K562 (cell line): Measurements from ENCODE around the gene UBTD1. TPM values are rescaled to one million over a fixed set of nuclear protein-coding genes. Genes with fewer than 3 reads are reported as not detected.

Source experiments
- FOS ChIP-seq: IDR thresholded peaks from 3 replicates; pipeline ENCODE4 v1.6.1; 2011; ENCODE audit not compliant: insufficient read length; ENCODE audit errors: extremely low read depth
- HEY1 ChIP-seq: fragments of 250-450 bp; sonication (Bioruptor Pico); IDR thresholded peaks from 2 replicates; pipeline ENCODE4 v1.5.0; 2020; ENCODE audit warnings: mild to moderate bottlenecking, moderate library complexity, borderline replicate concordance
- MEIS2 ChIP-seq: fragments of 450-650 bp; IDR thresholded peaks from 2 replicates; pipeline ENCODE4 v1.6.1; 2014; ENCODE audit warnings: mild to moderate bottlenecking; ENCODE audit not compliant: partially characterized antibody
- MYNN ChIP-seq, 2 experiments: sonication (generic); formaldehyde crosslinking in 1 of 2; IDR thresholded peaks; 2 replicates each; pipeline versions ENCODE4 v1.5.0 to v1.6.1; 2016 to 2020; ENCODE audit warnings: antibody characterized with exemption in 1 of 2, missing genetic modification reagents in 1 of 2
- NEUROD1 ChIP-seq: fragments of 150-350 bp; IDR thresholded peaks from 2 replicates; pipeline ENCODE4 v1.6.1; 2014; ENCODE audit warnings: borderline replicate concordance, low read length, low read depth; ENCODE audit not compliant: partially characterized antibody
- SMARCE1 ChIP-seq: fragments of 450-650 bp; IDR thresholded peaks from 2 replicates; pipeline ENCODE4 v1.7.1; 2016; ENCODE audit warnings: mild to moderate bottlenecking
- TFAP4 ChIP-seq: sonication (generic); formaldehyde crosslinking; IDR thresholded peaks from 2 replicates; pipeline ENCODE4 v1.8.0; 2022; ENCODE audit warnings: missing genetic modification reagents, mild to moderate bottlenecking, moderate library complexity, borderline replicate concordance
- ZNF592 ChIP-seq: fragments of 450-650 bp; IDR thresholded peaks from 2 replicates; pipeline ENCODE4 v1.6.1; 2017; ENCODE audit warnings: antibody characterized with exemption, mild to moderate bottlenecking
- polyA plus RNA-seq, 8 experiments: library from polyadenylated mRNA; depleted of rRNA in 4 of 8; stranded (reverse) in 5 of 8; unstranded in 3 of 8; fragments of >200 nt; fragmentation: Nextera tagmentation in 2 of 8; fragmentation: Illumina TruSeq in 1 of 8; extraction: Ambion mirVana in 2 of 8; extraction: Trizol in 1 of 8; gene quantifications; 2 replicates each; pipeline versions ENCODE4 v1.2.1 to v1.2.3, GENCODE V29; 2011 to 2014; ENCODE audit warnings: inconsistent platforms in 1 of 8, missing spikeins in 1 of 8
- total RNA-seq, 7 experiments: library from RNA; depleted of rRNA in 6 of 7; stranded (reverse); fragments of >200 nt in 6 of 7; fragmentation: Illumina TruSeq in 2 of 7; extraction: Trizol in 2 of 7; gene quantifications; 2 replicates each; pipeline versions ENCODE4 v1.2.1 to v1.2.3, GENCODE V29; 2011 to 2021; ENCODE audit warnings: low replicate concordance in 1 of 7
- TF ChIP-seq, protein P1 (sequence below): fragments of 250-450 bp; sonication (Bioruptor Pico); IDR thresholded peaks from 2 replicates; pipeline ENCODE4 v1.4.0; 2020; ENCODE audit warnings: mild to moderate bottlenecking, moderate library complexity
- TF ChIP-seq, protein P2 (sequence below), 2 experiments: fragments of 450-650 bp; IDR thresholded peaks; 2 replicates each; pipeline ENCODE4 v1.6.1; 2016; ENCODE audit warnings: mild to moderate bottlenecking in 2 of 2, borderline replicate concordance in 1 of 2, low read depth in 1 of 2, moderate library complexity in 1 of 2

The UBTD1 gene
- total and polyA plus RNA-seq, 9 of the 15 experiments (the other 6 are each of a cell fraction or from before 2014, with no cell fraction given): 0.08 to 1.6 (median 0.81) TPM; not detected in 1

- TF ChIP-seq MYNN (IDR thresholded peaks at IDR 0.05) (0 out of 2 replicates have a peak, but pooled peaks have one; percentile 25), MYNN (CRISPR knock-in tag; IDR thresholded peaks at IDR 0.05) (no peak), MEIS2 (peak; percentile 51), ZNF592 (peak; percentile 73; the same call in 1 of the 2 replicates), SMARCE1 (peak; percentile 86), HEY1 (CRISPR knock-in tag) (no peak), NEUROD1 (peak; percentile 14), TFAP4 (CRISPR knock-in tag) (peak; percentile 88), FOS (peak; percentile 59)
- TF ChIP-seq, protein P1, sequence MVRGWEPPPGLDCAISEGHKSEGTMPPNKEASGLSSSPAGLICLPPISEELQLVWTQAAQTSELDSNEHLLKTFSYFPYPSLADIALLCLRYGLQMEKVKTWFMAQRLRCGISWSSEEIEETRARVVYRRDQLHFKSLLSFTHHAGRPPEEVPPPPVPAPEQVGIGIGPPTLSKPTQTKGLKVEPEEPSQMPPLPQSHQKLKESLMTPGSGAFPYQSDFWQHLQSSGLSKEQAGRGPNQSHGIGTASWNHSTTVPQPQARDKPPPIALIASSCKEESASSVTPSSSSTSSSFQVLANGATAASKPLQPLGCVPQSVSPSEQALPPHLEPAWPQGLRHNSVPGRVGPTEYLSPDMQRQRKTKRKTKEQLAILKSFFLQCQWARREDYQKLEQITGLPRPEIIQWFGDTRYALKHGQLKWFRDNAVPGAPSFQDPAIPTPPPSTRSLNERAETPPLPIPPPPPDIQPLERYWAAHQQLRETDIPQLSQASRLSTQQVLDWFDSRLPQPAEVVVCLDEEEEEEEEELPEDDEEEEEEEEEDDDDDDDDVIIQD: no peak
- TF ChIP-seq, protein P2, sequence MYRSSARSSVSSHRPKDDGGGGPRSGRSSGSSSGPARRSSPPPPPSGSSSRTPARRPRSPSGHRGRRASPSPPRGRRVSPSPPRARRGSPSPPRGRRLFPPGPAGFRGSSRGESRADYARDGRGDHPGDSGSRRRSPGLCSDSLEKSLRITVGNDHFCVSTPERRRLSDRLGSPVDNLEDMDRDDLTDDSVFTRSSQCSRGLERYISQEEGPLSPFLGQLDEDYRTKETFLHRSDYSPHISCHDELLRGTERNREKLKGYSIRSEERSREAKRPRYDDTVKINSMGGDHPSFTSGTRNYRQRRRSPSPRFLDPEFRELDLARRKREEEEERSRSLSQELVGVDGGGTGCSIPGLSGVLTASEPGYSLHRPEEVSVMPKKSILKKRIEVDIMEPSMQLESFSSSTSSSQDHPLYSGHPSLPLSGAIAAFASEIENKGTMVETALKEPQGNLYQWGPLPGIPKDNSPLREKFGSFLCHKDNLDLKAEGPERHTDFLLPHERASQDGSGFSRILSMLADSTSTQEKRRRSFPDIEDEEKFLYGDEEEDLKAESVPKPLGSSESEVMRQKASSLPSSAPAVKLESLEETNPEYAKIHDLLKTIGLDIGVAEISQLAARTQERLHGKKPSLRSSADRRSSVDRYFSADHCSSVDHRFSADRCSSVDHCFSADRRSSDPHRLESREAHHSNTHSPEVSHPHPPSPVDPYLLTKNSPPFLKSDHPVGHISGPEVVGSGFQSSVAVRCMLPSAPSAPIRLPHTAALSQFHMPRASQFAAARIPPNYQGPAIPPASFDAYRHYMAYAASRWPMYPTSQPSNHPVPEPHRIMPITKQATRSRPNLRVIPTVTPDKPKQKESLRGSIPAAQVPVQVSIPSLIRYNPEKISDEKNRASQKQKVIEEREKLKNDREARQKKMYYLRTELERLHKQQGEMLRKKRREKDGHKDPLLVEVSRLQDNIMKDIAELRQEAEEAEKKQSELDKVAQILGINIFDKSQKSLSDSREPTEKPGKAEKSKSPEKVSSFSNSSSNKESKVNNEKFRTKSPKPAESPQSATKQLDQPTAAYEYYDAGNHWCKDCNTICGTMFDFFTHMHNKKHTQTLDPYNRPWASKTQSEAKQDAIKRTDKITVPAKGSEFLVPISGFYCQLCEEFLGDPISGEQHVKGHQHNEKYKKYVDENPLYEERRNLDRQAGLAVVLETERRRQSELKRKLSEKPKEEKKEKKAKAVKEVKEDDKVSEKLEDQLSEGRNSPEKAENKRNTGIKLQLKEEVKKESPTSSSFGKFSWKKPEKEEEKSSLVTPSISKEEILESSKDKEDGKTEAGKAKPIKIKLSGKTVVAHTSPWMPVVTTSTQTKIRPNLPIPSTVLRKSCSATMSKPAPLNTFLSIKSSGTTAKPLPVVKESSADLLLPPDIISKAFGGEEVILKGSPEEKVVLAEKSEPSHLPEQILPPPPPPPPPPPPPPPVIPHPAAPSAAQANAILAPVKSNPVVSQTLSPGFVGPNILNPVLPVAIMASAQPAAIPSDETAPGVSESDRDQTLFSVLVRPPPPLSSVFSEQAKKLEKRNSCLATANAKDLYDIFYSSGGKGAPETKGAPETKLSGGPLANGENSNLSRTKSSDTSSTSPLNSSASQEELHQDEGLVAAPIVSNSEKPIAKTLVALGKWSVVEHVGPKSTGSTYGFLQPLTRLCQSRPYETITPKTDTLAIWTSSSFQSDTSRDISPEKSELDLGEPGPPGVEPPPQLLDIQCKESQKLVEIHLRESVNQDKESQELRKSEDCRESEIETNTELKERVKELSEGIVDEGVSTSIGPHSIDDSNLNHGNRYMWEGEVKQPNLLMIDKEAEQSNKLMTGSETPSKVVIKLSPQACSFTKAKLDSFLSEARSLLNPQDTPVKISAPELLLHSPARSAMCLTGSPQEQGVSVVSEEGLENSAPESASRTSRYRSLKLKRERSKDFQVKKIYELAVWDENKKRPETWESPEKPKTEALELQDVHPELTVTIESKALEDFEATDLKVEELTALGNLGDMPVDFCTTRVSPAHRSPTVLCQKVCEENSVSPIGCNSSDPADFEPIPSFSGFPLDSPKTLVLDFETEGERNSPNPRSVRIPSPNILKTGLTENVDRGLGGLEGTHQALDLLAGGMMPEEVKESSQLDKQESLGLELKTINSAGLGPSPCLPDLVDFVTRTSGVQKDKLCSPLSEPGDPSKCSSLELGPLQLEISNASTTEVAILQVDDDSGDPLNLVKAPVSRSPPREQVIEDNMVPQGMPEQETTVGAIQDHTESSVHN (IDR thresholded peaks at IDR 0.05; ENCODE audit: borderline replicate concordance in 1 of 2, low read depth in 1 of 2): 0 out of 4 replicates have a peak, but pooled peaks of 1 of the 2 experiments have one; percentile 32
Observed at GRCh38 chr10:97543025-97543546, 44.4 kb downstream of the UBTD1 start (continued).
